ENCODE data around the gene HPSE.
A peak's percentile ranks its signal among the peaks of the same experiment; 100 is the strongest.

The HPSE gene
- total RNA-seq = 11.6 to 16.8 (median 15.1) reads per million in 3 donors

DNA sequence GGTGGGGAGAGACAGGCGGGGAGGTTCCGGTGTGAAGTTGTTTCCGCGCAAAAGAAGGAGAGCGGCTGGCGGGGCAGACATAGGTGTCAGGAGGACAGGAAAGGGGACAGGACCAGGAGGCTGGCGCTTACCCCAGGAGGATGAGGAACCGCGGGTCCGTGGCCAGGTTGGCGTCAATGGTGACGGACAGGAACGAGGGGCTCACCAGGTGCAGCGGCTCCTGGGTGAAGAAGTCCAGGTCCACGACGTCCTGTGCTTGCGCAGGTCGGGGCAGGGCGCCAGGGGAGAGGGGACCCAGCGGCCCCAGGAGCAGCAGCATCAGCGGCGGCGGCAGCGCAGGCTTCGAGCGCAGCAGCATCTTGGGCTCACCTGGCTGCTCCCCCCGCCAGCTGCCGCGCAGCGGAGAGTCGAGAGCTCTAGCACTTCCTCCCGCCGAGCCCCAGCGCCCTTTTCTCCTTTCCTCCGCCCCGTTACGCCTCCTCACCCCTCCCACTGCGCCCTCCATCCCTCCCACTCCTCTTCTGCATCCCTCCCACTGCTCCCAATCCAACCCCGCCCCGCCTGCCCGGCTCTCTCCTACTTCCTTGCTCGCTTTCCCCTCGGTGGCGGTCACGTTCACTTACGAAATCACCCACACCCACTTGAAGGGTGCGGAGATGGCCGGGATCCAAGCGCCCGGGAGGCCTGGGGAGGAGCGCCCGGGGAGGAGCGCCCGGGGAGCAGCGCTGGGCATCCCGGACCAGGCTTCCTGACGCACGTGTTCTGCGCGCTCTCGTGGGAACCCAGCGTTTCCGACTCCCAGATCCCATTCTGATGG is at the start of gene HPSE:
HPSE (minus strand) TSS at position 424 of the 817 bp plus-strand sequence; CDS start at position 358, 66 bp downstream.
- no peaks in the 10 kb centered on the region for H3K27me3 ChIP-seq (replicated peaks; ENCODE audit: control insufficient read depth, insufficient read depth, low read length, poor library complexity, severe bottlenecking)
- H3K4me1 ChIP-seq (ENCODE audit: control insufficient read depth, insufficient read depth, low read length, poor library complexity, severe bottlenecking) = peaks cover 6% of the 10 kb centered on the region
- DNase-seq = peak; percentile 48 to 64 (median 60)
- no peaks in the 10 kb centered on the region for H3K36me3 ChIP-seq (ENCODE audit: control insufficient read depth, insufficient read depth, low read length)
- no peaks in the 10 kb centered on the region for H3K9me3 ChIP-seq (ENCODE audit: control insufficient read depth, low read length)
- H3K4me3 ChIP-seq (ENCODE audit: insufficient read depth, low read depth, low read length, poor library complexity, severe bottlenecking) = peak within 1 kb of the TSS; percentile 75
- H3K27ac ChIP-seq (ENCODE audit: insufficient read depth, low read length, poor library complexity, severe bottlenecking) = peak within 1 kb of the TSS; percentile 56

DNA sequence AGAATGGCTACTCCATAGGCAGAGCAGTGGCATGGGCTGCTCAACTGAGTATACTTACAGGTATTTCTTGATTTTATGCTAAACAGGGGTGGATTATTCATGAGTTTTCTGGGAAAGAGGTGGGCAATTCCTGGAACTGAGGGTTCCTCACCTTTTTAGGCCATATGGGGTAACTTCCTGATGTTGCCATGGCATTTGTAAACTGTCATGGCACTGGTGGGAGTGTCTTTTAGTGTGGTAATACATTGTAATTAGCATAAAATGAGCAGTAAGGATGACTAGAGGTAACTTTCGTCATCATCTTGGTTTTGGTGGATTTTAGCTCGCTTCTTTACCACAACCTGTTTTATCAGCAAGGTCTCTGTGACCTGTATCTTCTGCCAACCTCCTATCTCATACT is 48.2 kb upstream of the HPSE start:
- no peaks in the 10 kb centered on the region for H3K4me1 ChIP-seq (ENCODE audit: control insufficient read depth, insufficient read depth, low read length, poor library complexity, severe bottlenecking)
- H3K9me3 ChIP-seq (ENCODE audit: control insufficient read depth, low read length) = peaks cover 6% of the 10 kb centered on the region
- H3K27me3 ChIP-seq (replicated peaks; ENCODE audit: control insufficient read depth, insufficient read depth, low read length, poor library complexity, severe bottlenecking) = no peaks in the 10 kb centered on the region
- no peak overlapping the region for H3K27ac ChIP-seq (ENCODE audit: insufficient read depth, low read length, poor library complexity, severe bottlenecking)
- H3K4me3 ChIP-seq (ENCODE audit: insufficient read depth, low read depth, low read length, poor library complexity, severe bottlenecking) = no peak overlapping the region
- no peak for DNase-seq
- no peaks in the 10 kb centered on the region for H3K36me3 ChIP-seq (ENCODE audit: control insufficient read depth, insufficient read depth, low read length)

DNA sequence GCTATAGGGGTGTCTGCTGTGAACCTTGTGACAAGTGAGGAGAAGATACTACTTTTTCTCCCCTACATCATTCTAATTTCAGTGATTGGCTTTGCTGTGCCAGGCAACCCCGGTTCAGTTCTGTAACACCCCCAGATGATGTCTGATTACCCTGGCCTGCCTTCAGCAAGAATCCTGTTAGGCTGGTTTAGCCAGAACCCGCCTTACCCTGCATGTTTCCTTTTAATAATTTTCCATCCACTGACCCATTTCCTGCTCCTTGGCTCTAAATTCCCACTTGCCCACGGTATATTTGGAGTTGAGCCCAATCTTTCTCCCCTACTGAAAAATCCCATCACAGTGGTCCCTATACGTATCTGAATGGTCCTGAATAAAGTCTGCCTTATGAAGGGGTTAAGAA is 46.5 kb upstream of the HPSE start:
- Histone ChIP-seq H3K4me3 (ENCODE audit: insufficient read depth, low read depth, low read length, poor library complexity, severe bottlenecking) (no peak overlapping the region), H3K4me1 (ENCODE audit: control insufficient read depth, insufficient read depth, low read length, poor library complexity, severe bottlenecking) (no peaks in the 10 kb centered on the region), H3K27me3 (replicated peaks; ENCODE audit: control insufficient read depth, insufficient read depth, low read length, poor library complexity, severe bottlenecking) (no peaks in the 10 kb centered on the region), H3K27ac (ENCODE audit: insufficient read depth, low read length, poor library complexity, severe bottlenecking) (no peak overlapping the region), H3K9me3 (ENCODE audit: control insufficient read depth, low read length) (peaks cover 6% of the 10 kb centered on the region), H3K36me3 (ENCODE audit: control insufficient read depth, insufficient read depth, low read length) (no peaks in the 10 kb centered on the region)
- no peak for DNase-seq

DNA sequence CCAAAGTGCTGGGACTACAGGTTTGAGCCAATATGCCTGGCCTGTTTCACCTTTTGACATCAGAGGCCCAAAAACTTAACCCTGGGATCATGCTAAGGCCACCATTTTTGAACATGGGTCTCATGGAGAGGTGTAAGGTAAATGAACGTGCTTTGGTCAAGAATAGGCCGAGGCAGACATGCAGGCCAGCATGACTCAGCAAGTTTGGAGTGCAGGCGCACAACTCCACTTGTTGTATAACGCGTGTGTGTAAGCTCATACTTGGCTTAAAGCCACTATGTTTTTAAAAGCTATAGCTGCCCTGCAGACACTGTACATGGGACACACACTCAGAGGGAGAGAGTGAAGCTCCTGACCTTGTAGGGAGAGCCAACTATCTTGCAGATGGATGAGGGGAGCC is 43.8 kb upstream of the HPSE start:
- H3K9me3 ChIP-seq (ENCODE audit: control insufficient read depth, low read length) = peaks cover 6% of the 10 kb centered on the region
- no peak for DNase-seq

DNA sequence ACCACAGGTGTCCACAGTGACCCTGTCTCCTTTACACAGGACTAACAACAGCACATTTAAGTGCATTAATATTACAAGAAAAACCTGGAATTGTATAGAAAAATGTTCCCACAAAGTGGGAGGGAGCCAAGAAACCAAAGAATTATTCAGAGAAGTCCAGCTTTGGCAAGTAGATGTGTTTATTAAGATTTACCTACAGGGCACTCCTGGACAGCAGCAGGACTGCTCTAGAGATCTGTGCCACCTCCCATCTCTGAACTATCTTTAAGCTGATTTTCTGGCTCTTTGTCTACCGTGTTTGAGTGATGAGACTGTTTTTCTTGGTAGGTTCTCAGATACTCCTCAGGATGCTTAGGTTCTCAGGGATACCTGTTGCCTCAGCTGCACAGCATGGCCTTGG is 38.3 kb upstream of the HPSE start:
- Histone ChIP-seq H3K4me3 (ENCODE audit: insufficient read depth, low read depth, low read length, poor library complexity, severe bottlenecking) (no peak overlapping the region), H3K27ac (ENCODE audit: insufficient read depth, low read length, poor library complexity, severe bottlenecking) (no peak overlapping the region), H3K27me3 (replicated peaks; ENCODE audit: control insufficient read depth, insufficient read depth, low read length, poor library complexity, severe bottlenecking) (no peaks in the 10 kb centered on the region), H3K9me3 (ENCODE audit: control insufficient read depth, low read length) (no peaks in the 10 kb centered on the region), H3K4me1 (ENCODE audit: control insufficient read depth, insufficient read depth, low read length, poor library complexity, severe bottlenecking) (no peaks in the 10 kb centered on the region), H3K36me3 (ENCODE audit: control insufficient read depth, insufficient read depth, low read length) (no peaks in the 10 kb centered on the region)
- DNase-seq = no peak

More for the DNA sequence above, 43.8 kb upstream of the HPSE start:
- no peak overlapping the region for H3K27ac ChIP-seq (ENCODE audit: insufficient read depth, low read length, poor library complexity, severe bottlenecking)
- no peaks in the 10 kb centered on the region for H3K27me3 ChIP-seq (replicated peaks; ENCODE audit: control insufficient read depth, insufficient read depth, low read length, poor library complexity, severe bottlenecking)
- H3K4me1 ChIP-seq (ENCODE audit: control insufficient read depth, insufficient read depth, low read length, poor library complexity, severe bottlenecking) = no peaks in the 10 kb centered on the region
- no peak overlapping the region for H3K4me3 ChIP-seq (ENCODE audit: insufficient read depth, low read depth, low read length, poor library complexity, severe bottlenecking)
- no peaks in the 10 kb centered on the region for H3K36me3 ChIP-seq (ENCODE audit: control insufficient read depth, insufficient read depth, low read length)

DNA sequence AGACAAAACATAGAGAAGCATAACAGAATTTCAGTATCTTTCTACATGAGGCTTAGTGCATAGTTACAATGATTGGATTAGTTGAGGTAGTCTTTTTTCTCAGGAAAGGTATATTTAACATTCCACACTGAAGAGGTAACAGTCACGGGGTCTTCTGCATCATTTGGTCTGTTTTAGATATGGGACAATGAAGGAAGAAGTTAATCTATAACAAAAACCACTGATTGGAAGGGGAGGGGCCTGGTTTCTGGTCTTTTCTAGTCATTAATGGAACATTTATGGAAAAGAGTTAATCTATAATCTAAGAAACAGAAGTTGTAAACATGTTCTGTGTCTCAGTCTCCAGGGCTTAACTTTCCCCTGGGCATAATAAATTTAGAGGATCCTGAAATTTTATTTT is 37.3 kb upstream of the HPSE start:
- no peak overlapping the region for H3K27ac ChIP-seq (ENCODE audit: insufficient read depth, low read length, poor library complexity, severe bottlenecking)
- no peaks in the 10 kb centered on the region for H3K4me1 ChIP-seq (ENCODE audit: control insufficient read depth, insufficient read depth, low read length, poor library complexity, severe bottlenecking)
- no peak overlapping the region for H3K4me3 ChIP-seq (ENCODE audit: insufficient read depth, low read depth, low read length, poor library complexity, severe bottlenecking)
- H3K9me3 ChIP-seq (ENCODE audit: control insufficient read depth, low read length) = no peaks in the 10 kb centered on the region
- no peaks in the 10 kb centered on the region for H3K27me3 ChIP-seq (replicated peaks; ENCODE audit: control insufficient read depth, insufficient read depth, low read length, poor library complexity, severe bottlenecking)
- no peaks in the 10 kb centered on the region for H3K36me3 ChIP-seq (ENCODE audit: control insufficient read depth, insufficient read depth, low read length)
- no peak for DNase-seq

DNA sequence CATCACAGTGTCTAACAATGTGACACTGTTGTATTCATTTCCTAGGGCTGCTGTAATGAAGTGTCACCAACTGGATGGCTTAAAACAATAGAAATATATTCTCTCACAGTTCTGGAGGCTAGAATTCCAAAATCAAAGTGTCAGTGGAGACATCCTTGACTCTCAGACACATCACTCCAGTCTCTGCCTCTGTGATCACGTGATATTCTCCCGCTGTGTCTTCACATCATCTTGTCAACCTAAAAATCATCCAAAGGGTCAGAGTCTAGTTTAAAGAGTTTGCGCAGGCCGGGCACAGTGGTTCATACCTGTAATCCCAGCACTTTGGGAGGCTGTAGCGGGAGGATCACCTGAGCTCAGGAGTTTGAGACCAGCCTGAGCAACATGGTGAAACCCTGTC is 36.6 kb upstream of the HPSE start:
- H3K36me3 ChIP-seq (ENCODE audit: control insufficient read depth, insufficient read depth, low read length) = no peaks in the 10 kb centered on the region
- no peak overlapping the region for H3K27ac ChIP-seq (ENCODE audit: insufficient read depth, low read length, poor library complexity, severe bottlenecking)
- H3K4me3 ChIP-seq (ENCODE audit: insufficient read depth, low read depth, low read length, poor library complexity, severe bottlenecking) = no peak overlapping the region
- no peak for DNase-seq
- no peaks in the 10 kb centered on the region for H3K27me3 ChIP-seq (replicated peaks; ENCODE audit: control insufficient read depth, insufficient read depth, low read length, poor library complexity, severe bottlenecking)
- no peaks in the 10 kb centered on the region for H3K4me1 ChIP-seq (ENCODE audit: control insufficient read depth, insufficient read depth, low read length, poor library complexity, severe bottlenecking)
- H3K9me3 ChIP-seq (ENCODE audit: control insufficient read depth, low read length) = no peaks in the 10 kb centered on the region

DNA sequence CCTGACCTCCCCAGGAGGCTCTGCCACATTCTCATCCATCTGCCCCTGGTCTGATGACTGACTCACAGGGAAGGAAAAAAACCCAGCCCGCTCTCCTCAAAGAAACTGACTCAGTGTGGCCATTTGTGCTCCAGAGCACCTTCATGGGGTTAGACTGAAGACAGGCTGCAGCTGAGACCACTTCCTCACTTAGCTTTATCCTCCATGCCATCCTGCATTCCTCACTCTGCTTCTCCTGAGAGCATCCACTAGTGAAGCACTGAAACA is 35.9 kb upstream of the HPSE start:
- DNase-seq = no peak
- Histone ChIP-seq H3K27ac (ENCODE audit: insufficient read depth, low read length, poor library complexity, severe bottlenecking) (no peak overlapping the region), H3K4me3 (ENCODE audit: insufficient read depth, low read depth, low read length, poor library complexity, severe bottlenecking) (no peak overlapping the region)

DNA sequence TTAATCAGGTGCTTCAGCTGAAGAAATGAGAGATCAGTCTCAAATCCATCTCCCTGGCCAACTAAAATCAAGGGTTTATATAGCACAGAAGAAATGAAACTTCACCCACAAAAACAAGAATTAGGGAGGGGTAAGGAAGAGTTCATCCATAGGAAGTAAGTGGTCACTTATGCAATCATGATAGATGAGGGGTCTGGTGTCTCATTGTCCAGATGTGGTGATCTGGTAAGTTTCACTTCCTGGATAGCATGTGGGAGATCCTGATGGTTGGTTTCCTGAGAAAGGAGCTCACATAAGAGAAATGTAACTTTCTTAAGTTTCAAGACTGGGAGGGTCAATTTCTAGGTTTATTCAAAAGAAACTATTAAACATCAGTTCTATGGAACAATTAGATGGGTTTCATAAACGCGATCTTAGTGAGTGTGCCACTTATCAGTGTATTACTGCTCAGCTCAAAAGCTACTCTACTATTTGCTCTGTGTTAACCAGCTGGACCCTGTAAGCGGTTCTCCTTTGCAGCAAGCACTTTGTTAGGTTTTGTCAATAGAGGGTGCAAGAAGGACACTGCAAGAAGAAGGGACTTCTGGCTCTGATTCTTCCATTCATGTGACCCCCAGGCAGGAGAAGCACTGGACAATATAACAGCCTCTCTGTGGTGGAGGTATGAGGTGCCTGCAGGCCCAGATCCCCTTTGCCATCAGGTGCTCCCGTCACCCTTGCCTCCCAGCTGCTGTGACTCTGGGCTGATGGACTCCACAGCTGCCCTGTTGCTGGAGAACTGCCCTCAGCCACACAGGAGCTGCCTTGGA is 35.4 kb upstream of the HPSE start:
- no peaks in the 10 kb centered on the region for H3K4me1 ChIP-seq (ENCODE audit: control insufficient read depth, insufficient read depth, low read length, poor library complexity, severe bottlenecking)
- no peak overlapping the region for H3K4me3 ChIP-seq (ENCODE audit: insufficient read depth, low read depth, low read length, poor library complexity, severe bottlenecking)
- DNase-seq = no peak

More for the DNA sequence above, 35.9 kb upstream of the HPSE start:
- Histone ChIP-seq H3K4me1 (ENCODE audit: control insufficient read depth, insufficient read depth, low read length, poor library complexity, severe bottlenecking) (no peaks in the 10 kb centered on the region), H3K36me3 (ENCODE audit: control insufficient read depth, insufficient read depth, low read length) (no peaks in the 10 kb centered on the region), H3K27me3 (replicated peaks; ENCODE audit: control insufficient read depth, insufficient read depth, low read length, poor library complexity, severe bottlenecking) (no peaks in the 10 kb centered on the region), H3K9me3 (ENCODE audit: control insufficient read depth, low read length) (no peaks in the 10 kb centered on the region)

DNA sequence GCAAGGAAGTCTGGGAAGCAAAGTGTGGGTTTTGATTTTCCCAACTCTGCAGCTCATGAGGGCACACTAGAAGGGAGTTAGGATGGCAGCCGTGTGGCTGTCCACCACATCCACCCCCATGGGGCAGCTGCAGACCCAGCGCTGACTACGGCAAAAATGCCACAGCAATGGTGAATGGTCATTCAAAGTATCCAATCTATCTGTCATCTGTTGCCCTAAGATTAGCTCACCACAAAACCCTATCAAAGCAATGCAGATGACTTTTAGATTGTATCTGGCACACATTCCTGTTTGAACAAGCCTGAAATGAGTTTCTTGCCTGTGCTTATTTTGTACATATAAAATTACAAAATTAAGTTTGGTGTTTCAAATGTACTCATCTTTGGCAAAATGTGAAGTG is 29.7 kb upstream of the HPSE start:
- no peak for DNase-seq

More for the DNA sequence above, 35.4 kb upstream of the HPSE start:
- no peaks in the 10 kb centered on the region for H3K27me3 ChIP-seq (replicated peaks; ENCODE audit: control insufficient read depth, insufficient read depth, low read length, poor library complexity, severe bottlenecking)
- H3K27ac ChIP-seq (ENCODE audit: insufficient read depth, low read length, poor library complexity, severe bottlenecking) = no peak overlapping the region
- no peaks in the 10 kb centered on the region for H3K36me3 ChIP-seq (ENCODE audit: control insufficient read depth, insufficient read depth, low read length)
- no peaks in the 10 kb centered on the region for H3K9me3 ChIP-seq (ENCODE audit: control insufficient read depth, low read length)

More for the DNA sequence above, 29.7 kb upstream of the HPSE start:
- no peak overlapping the region for H3K4me3 ChIP-seq (ENCODE audit: insufficient read depth, low read depth, low read length, poor library complexity, severe bottlenecking)
- no peaks in the 10 kb centered on the region for H3K4me1 ChIP-seq (ENCODE audit: control insufficient read depth, insufficient read depth, low read length, poor library complexity, severe bottlenecking)
- no peaks in the 10 kb centered on the region for H3K36me3 ChIP-seq (ENCODE audit: control insufficient read depth, insufficient read depth, low read length)
- no peaks in the 10 kb centered on the region for H3K9me3 ChIP-seq (ENCODE audit: control insufficient read depth, low read length)
- H3K27me3 ChIP-seq (replicated peaks; ENCODE audit: control insufficient read depth, insufficient read depth, low read length, poor library complexity, severe bottlenecking) = no peaks in the 10 kb centered on the region
- H3K27ac ChIP-seq (ENCODE audit: insufficient read depth, low read length, poor library complexity, severe bottlenecking) = no peak overlapping the region
